Mesendoderm (in vitro differentiated cells): ENCODE data around the gene TSACC.
A peak's percentile ranks its signal among the peaks of the same experiment; 100 is the strongest.

Experiments
- DNase-seq: peaks from one replicate; pipeline ENCODE4 v3.0.0; 2013
- H2AK5ac ChIP-seq: 2 replicates; pipeline ENCODE4 v1.6.1; 2013; ENCODE audit warnings: low read length, inconsistent platforms
- H2BK120ac ChIP-seq: 2 replicates; pipeline ENCODE4 v1.6.1; 2013; ENCODE audit warnings: low read depth, mild to moderate bottlenecking, low read length, moderate library complexity, mixed read lengths
- H2BK15ac ChIP-seq: replicated peaks from 2 replicates; pipeline ENCODE4 v1.6.1; 2013; ENCODE audit warnings: low read depth, mild to moderate bottlenecking, moderate library complexity
- H2BK5ac ChIP-seq: 2 replicates; pipeline ENCODE4 v1.6.1; 2013; ENCODE audit warnings: low read length, inconsistent platforms
- H3K18ac ChIP-seq: 2 replicates; pipeline ENCODE4 v1.6.1; 2013; ENCODE audit warnings: mild to moderate bottlenecking, low read length, mixed read lengths
- H3K23ac ChIP-seq: one replicate; pipeline ENCODE4 v1.6.1; 2013; ENCODE audit warnings: low read length
- H3K27ac ChIP-seq: 2 replicates; pipeline ENCODE4 v1.5.1; 2013; ENCODE audit warnings: low read depth, mild to moderate bottlenecking, inconsistent platforms, low read length, moderate library complexity
- H3K27me3 ChIP-seq: 2 replicates; pipeline ENCODE4 v1.6.1; 2013; ENCODE audit warnings: low read length, control low read depth, mild to moderate bottlenecking, inconsistent platforms; ENCODE audit not compliant: insufficient read depth, poor library complexity
- H3K36me3 ChIP-seq: 2 replicates; pipeline ENCODE4 v1.6.1; 2013; ENCODE audit warnings: low read length, inconsistent platforms; ENCODE audit not compliant: control insufficient read depth, insufficient read depth
- H3K4ac ChIP-seq: one replicate; pipeline ENCODE4 v1.6.1; 2013; ENCODE audit warnings: low read depth, mild to moderate bottlenecking, low read length, moderate library complexity
- H3K4me1 ChIP-seq: 2 replicates; pipeline ENCODE4 v1.6.1; 2013; ENCODE audit warnings: low read depth, low read length, inconsistent platforms; ENCODE audit not compliant: control insufficient read depth
- H3K4me2 ChIP-seq: 2 replicates; pipeline ENCODE4 v1.6.1; 2013; ENCODE audit warnings: low read length
- H3K4me3 ChIP-seq: 2 replicates; pipeline ENCODE4 v1.5.1; 2013; ENCODE audit warnings: mild to moderate bottlenecking, low read length
- H3K56ac ChIP-seq: one replicate; pipeline ENCODE4 v1.6.1; 2013; ENCODE audit warnings: low read length
- H3K79me1 ChIP-seq: 2 replicates; pipeline ENCODE4 v1.6.1; 2013; ENCODE audit warnings: low read length, inconsistent platforms
- H3K79me2 ChIP-seq: 2 replicates; pipeline ENCODE4 v1.6.1; 2013; ENCODE audit warnings: mild to moderate bottlenecking, low read length; ENCODE audit not compliant: control insufficient read depth, insufficient read depth
- H3K9ac ChIP-seq: 2 replicates; pipeline ENCODE4 v1.6.1; 2013; ENCODE audit warnings: low read length, inconsistent platforms
- H4K5ac ChIP-seq: one replicate; pipeline ENCODE4 v1.6.1; 2013; ENCODE audit warnings: low read length
- H4K8ac ChIP-seq: one replicate; pipeline ENCODE4 v1.6.1; 2013; ENCODE audit warnings: low read depth, mild to moderate bottlenecking, control low read depth, low read length, moderate library complexity
- WGBS: extraction: QIAGEN DNeasy Blood & Tissue Kit; methylation state at CpG from one replicate; pipeline ENCODE4 v1.1.7; 2013; ENCODE audit warnings: low lambda C conversion rate, missing lambda C conversion rate; ENCODE audit not compliant: insufficient coverage; ENCODE audit errors: extremely low coverage; 5-methylcytosine and 5-hydroxymethylcytosine counted together

The TSACC gene

GRCh38 chr1:156390469-156391365 lies 52.4 kb downstream of the TSACC start:
- Histone ChIP-seq H3K18ac (no peak overlapping the region), H3K9ac (no peak overlapping the region), H3K79me2 (no peaks in the 10 kb centered on the region), H3K79me1 (no peaks in the 10 kb centered on the region), H3K27ac (no peak overlapping the region), H3K4me1 (peaks cover 20% of the 10 kb centered on the region), H2AK5ac (no peak overlapping the region), H3K27me3 (no peaks in the 10 kb centered on the region), H3K36me3 (no peaks in the 10 kb centered on the region), H3K56ac (no peak overlapping the region), H2BK120ac (no peak overlapping the region), H4K5ac (no peak overlapping the region), H2BK15ac (no peak overlapping the region), H3K4ac (no peak overlapping the region), H3K23ac (no peak overlapping the region), H3K4me3 (no peak overlapping the region), H3K4me2 (no peak overlapping the region), H4K8ac (no peak overlapping the region), H2BK5ac (no peak overlapping the region)
- DNase-seq: no peak
- WGBS: no CpG with 5 or more reads among the region's 20 CpGs

GRCh38 chr1:156391366-156391677 lies 53.0 kb downstream of the TSACC start:
- H3K9ac ChIP-seq: no peak overlapping the region
- H3K4me3 ChIP-seq: no peak overlapping the region
- H2BK5ac ChIP-seq: no peak overlapping the region
- H3K27me3 ChIP-seq: no peaks in the 10 kb centered on the region
- no peak overlapping the region for H2BK15ac ChIP-seq
- no peak overlapping the region for H4K5ac ChIP-seq
- H3K4me2 ChIP-seq: no peak overlapping the region
- H3K79me2 ChIP-seq: no peaks in the 10 kb centered on the region
- no peak overlapping the region for H3K56ac ChIP-seq
- H3K79me1 ChIP-seq: no peaks in the 10 kb centered on the region
- no peak overlapping the region for H3K27ac ChIP-seq
- no CpG with 5 or more reads among the region's 11 CpGs for WGBS
- no peaks in the 10 kb centered on the region for H3K36me3 ChIP-seq
- H4K8ac ChIP-seq: no peak overlapping the region
- peak overlapping the region; percentile 68 for H2AK5ac ChIP-seq
- no peak for DNase-seq
- H3K23ac ChIP-seq: no peak overlapping the region
- H2BK120ac ChIP-seq: no peak overlapping the region
- no peak overlapping the region for H3K18ac ChIP-seq
- peaks cover 16% of the 10 kb centered on the region for H3K4me1 ChIP-seq
- H3K4ac ChIP-seq: no peak overlapping the region

DNA sequence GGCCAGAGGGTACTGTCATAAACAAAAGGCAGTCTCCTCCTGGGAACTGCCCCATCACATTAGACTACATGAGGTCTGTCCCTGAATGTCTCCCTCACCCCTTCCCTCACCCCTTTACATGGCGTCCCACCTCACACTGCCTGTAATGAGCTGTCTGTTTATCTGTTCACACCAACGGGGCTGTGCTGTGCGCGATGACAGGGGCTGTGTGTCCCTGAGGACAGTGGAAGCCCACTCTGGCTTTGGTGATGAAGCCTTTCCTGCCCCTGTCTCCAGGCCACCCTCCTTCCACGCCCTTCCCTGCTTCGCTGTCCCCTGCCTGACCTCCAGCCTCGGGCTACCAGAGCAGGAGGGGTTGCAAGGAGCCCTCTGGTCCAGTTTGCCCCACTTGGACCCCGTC lies 53.4 kb downstream of the TSACC start:
- Histone ChIP-seq H3K4me1 (peaks cover 16% of the 10 kb centered on the region), H3K27me3 (no peaks in the 10 kb centered on the region)
- no CpG with 5 or more reads among the region's 8 CpGs for WGBS

GRCh38 chr1:156392452-156392853 lies 54.1 kb downstream of the TSACC start:
- Histone ChIP-seq H3K56ac (peak overlapping the region; percentile 50), H4K5ac (no peak overlapping the region), H3K4me3 (no peak overlapping the region), H2BK5ac (no peak overlapping the region), H3K36me3 (no peaks in the 10 kb centered on the region), H2BK15ac (no peak overlapping the region), H3K79me1 (no peaks in the 10 kb centered on the region), H3K23ac (no peak overlapping the region), H4K8ac (no peak overlapping the region), H3K4me2 (no peak overlapping the region), H3K27me3 (no peaks in the 10 kb centered on the region), H3K79me2 (no peaks in the 10 kb centered on the region), H3K4me1 (peaks cover 16% of the 10 kb centered on the region), H3K18ac (no peak overlapping the region), H3K9ac (no peak overlapping the region), H2BK120ac (no peak overlapping the region), H3K27ac (no peak overlapping the region), H3K4ac (no peak overlapping the region), H2AK5ac (no peak overlapping the region)
- no CpG with 5 or more reads among the region's 13 CpGs for WGBS
- DNase-seq: no peak

More for the DNA sequence above, 53.4 kb downstream of the TSACC start:
- no peak overlapping the region for H3K18ac ChIP-seq
- no peak overlapping the region for H4K8ac ChIP-seq
- no peak overlapping the region for H2BK5ac ChIP-seq
- H2AK5ac ChIP-seq: peak overlapping the region; percentile 68
- H3K4me2 ChIP-seq: no peak overlapping the region
- no peaks in the 10 kb centered on the region for H3K79me2 ChIP-seq
- no peak overlapping the region for H2BK120ac ChIP-seq
- H2BK15ac ChIP-seq: no peak overlapping the region
- H3K79me1 ChIP-seq: no peaks in the 10 kb centered on the region
- no peak overlapping the region for H3K4ac ChIP-seq
- H4K5ac ChIP-seq: no peak overlapping the region
- no peak overlapping the region for H3K4me3 ChIP-seq
- peak overlapping the region; percentile 65 for H3K56ac ChIP-seq
- H3K23ac ChIP-seq: no peak overlapping the region
- peak overlapping the region; percentile 20 for H3K9ac ChIP-seq
- no peaks in the 10 kb centered on the region for H3K36me3 ChIP-seq
- DNase-seq: no peak
- no peak overlapping the region for H3K27ac ChIP-seq

- peaks cover 16% of the 10 kb centered on the region for H3K4me1 ChIP-seq
Measured at GRCh38 chr1:156393095-156393494, 54.8 kb downstream of the TSACC start.

GRCh38 chr1:156394082-156394481 lies 55.8 kb downstream of the TSACC start:
- no peaks in the 10 kb centered on the region for H3K79me2 ChIP-seq
- DNase-seq: no peak

More at GRCh38 chr1:156393095-156393494, 54.8 kb downstream of the TSACC start:
- Histone ChIP-seq H3K79me1 (no peaks in the 10 kb centered on the region), H2BK5ac (no peak overlapping the region), H2BK15ac (no peak overlapping the region), H3K9ac (no peak overlapping the region), H3K4ac (no peak overlapping the region), H3K27me3 (no peaks in the 10 kb centered on the region), H3K56ac (peak overlapping the region; percentile 25), H2BK120ac (no peak overlapping the region), H2AK5ac (no peak overlapping the region), H4K5ac (no peak overlapping the region), H3K4me2 (no peak overlapping the region), H3K4me3 (no peak overlapping the region), H3K36me3 (no peaks in the 10 kb centered on the region), H3K23ac (no peak overlapping the region), H3K79me2 (no peaks in the 10 kb centered on the region), H4K8ac (no peak overlapping the region), H3K27ac (no peak overlapping the region), H3K18ac (no peak overlapping the region)
- no peak for DNase-seq

More at GRCh38 chr1:156394082-156394481, 55.8 kb downstream of the TSACC start:
- H4K5ac ChIP-seq: no peak overlapping the region
- H2BK120ac ChIP-seq: no peak overlapping the region
- H3K9ac ChIP-seq: no peak overlapping the region
- peaks cover 16% of the 10 kb centered on the region for H3K4me1 ChIP-seq
- H4K8ac ChIP-seq: no peak overlapping the region
- H3K4me3 ChIP-seq: no peak overlapping the region
- no peaks in the 10 kb centered on the region for H3K79me1 ChIP-seq
- H3K23ac ChIP-seq: no peak overlapping the region
- no peak overlapping the region for H2BK15ac ChIP-seq
- no peak overlapping the region for H3K27ac ChIP-seq
- H3K56ac ChIP-seq: peak overlapping the region; percentile 7
- no peaks in the 10 kb centered on the region for H3K27me3 ChIP-seq
- H2BK5ac ChIP-seq: no peak overlapping the region
- H3K4ac ChIP-seq: no peak overlapping the region
- H2AK5ac ChIP-seq: no peak overlapping the region
- H3K36me3 ChIP-seq: no peaks in the 10 kb centered on the region
- H3K4me2 ChIP-seq: no peak overlapping the region
- no CpG with 5 or more reads among the region's 9 CpGs for WGBS
- H3K18ac ChIP-seq: no peak overlapping the region
